NCI-H2196 treated with DMSO at 0.1 percent for 48 hours (cell line): ENCODE data around the gene EPS15.
"Not testable (repeated sequence)": the region's sequence is repeated elsewhere in the genome, so short reads cannot be mapped to it uniquely, and the experiment has no call there.

Experiments
- DNase-seq: peaks from one replicate; lab custom pipeline; 2025; ENCODE audit not compliant: unreplicated experiment; lab: John Stamatoyannopoulos, UW

Gene EPS15

DNA sequence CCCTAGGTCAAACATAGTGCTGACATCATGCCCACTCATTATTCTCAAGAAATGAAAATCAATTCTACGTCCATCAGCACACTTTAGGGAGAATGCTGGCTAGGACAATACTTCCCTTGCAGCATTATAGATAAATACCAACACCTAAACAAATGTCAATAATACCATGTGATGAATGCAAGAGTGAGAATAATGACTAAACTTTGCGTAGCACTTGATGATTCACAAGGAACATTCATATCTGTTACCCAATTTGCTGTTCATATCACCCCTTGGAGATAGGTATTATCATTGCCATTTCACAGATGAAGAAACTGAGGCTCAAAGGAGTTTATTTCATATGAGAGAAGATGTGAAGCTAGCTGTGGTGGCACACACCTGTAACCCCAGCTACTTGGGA lies 24.8 kb upstream of the EPS15 start:
- DNase-seq: no peak

DNA sequence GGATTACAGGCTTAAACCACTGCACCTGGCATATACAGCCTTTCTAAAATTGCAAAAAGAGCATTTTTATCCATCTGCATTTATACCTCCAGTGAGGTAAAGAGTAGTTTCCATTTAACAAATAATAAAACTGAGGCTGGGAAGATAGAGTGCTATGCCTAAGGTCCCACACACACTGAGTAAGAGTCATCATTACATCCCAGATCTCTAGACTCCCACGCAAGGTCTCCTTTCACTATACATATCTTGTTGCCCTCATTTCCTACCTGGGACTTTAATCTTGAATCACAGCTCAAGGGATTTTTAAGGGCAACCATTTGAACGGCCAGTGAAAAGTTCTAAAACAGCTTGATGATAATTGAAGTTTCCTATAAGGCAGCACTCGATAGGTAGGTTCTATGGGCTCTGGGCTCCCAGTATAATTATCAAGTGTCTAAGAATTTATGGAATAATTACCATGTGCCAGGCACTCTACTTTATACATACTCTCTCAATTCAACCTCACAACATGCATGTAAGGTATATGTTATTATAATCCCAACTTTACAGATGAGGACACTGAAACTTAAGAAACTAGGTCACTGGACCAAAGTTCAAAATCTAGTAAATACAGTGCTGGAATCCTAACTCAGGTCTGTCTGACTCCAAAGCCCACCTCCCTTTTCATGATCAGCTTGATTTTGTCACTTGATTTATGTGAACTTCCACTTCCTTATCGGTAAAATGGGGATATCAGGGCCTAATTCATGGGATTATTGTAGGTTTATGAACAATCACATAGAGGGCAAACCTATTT lies 23.3 kb upstream of the EPS15 start:
- DNase-seq: no peak

DNA sequence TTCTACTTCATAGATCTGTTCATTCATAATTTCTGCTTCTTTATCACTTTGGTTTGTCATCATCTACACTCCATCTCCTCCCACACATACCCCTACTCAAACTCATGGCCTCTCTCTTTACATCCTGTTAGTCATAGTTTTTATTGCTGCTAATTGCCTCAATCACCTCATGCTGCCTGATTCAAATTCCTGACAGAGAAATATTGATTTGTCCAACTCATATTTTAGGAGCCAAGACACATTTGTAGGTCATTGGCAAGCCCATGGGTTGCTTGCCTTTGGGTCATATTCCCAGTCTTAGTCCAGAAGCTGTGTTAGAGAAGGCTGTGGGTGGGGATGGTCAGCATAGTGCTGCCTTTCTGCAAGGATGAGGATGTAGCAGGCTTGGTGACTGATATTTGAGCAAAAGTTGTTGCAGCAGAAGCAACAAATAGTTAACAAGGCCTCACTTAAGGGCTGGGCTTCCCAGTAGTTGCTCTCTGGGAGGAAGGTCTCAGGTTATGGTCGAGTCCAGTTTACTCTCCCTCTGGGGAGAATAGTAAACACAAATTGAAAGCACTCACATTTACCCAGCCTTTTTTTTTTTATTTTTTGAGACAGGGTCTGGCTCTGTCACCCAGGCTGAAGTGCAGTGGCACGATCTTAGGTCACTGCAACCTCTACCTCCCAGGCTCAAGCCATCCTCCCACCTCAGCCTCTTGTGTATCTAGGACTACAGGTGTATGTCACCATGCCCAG lies 22.4 kb upstream of the EPS15 start:
- no peak for DNase-seq

DNA sequence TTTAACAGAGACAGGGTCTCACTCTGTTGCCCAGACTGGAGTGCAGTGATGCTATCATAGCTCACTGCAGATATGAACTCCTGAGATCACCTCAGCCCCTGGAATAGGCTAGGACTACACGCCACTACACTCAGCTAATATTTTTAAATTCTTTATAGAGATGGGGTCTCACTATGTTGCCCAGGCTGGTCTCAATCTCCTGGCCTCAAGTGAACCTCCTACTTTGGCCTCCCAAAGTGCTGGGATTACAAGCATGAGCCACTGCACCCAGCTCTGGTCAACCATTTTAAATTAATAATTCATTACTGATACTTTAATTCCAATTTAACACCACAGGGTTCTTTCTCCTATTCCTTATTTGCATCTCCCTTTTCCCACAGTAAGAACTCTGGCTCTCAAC lies 18.5 kb upstream of the EPS15 start:
- no peak for DNase-seq

DNA sequence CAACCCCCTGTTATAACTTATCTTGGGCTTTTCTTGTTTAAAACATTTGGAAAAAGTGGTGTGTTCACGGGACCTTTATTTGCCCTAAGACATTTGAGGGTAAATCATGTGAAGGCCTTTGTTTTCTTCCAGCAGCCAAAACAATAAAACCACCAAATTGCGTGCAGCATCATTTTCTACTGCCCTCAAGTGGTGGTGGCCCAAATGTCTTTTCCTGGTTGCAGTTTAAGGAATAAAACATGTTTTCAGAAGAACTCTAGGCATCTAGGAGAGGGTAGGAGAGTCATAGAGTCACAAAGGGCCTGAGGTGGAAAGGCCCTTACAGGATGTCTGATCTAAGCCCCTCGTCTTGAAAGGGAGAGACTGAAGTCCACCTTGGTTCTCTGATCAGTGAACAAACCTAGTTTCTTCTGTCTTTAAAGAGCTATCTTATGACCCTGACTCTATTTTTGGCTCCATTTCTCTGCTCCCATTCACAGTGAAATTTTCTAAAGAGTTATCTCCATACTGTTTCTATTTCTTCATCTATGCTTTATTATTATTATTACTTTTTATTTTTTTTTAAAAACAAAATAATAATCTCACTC lies 16.0 kb upstream of the EPS15 start:
- no peak for DNase-seq

DNA sequence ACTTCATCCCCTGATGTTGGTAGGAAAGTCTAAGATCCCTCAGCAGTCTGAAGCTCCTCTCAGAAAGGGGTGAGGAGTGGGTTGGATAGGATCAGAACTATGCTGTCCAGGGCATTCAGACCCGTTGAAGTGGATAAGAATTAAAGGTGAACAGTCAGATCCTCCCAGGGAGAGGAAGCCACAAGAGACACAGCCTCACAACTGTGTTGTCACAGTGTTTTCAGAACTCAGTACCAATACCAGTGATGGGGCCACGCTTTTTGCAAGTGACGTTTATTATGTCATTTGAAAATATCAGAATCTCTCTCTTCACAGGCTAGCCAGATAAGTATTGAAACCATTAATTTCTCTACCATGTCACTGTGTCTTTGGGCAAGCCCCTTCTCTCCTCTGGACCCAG lies 15.4 kb upstream of the EPS15 start:
- DNase-seq: no peak

DNA sequence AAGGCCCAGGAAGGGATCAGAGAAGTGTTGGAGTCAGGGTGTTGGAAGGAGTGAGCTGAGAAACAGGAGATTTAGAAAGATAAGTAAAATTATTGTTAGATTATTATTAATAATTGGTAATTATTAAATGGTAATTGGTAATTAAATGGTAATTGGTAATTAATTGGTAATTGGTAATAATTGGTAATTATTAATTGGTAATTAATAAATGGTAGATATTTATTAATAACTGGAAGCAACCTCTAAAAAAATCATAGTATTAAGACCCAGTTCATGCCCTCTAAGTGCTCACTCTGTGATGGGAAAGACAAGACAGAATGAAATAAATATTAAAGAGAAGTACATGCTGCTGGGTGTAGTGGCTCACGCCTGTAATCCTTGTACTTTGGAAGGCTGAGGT lies 13.8 kb upstream of the EPS15 start:
- DNase-seq: no peak

DNA sequence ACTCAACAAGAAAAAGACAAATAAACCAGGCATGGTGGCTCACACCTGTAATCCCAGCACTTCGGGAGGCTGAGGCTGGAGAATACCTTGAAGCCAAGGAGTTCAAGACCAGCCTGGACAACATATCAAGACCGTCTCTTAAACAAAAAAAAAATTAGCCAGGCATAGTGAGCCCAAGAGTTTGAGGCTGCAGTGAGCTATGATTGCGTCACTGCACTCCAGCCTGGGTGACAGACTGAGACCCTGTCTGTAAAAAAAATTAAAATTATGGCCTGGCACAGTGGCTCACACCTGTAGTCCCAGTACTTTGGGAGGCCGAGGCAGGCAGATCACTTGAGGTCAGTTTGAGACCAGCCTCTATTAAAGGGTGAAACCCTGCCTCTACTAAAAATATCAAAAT lies 11.4 kb upstream of the EPS15 start:
- DNase-seq: not testable (repeated sequence)

DNA sequence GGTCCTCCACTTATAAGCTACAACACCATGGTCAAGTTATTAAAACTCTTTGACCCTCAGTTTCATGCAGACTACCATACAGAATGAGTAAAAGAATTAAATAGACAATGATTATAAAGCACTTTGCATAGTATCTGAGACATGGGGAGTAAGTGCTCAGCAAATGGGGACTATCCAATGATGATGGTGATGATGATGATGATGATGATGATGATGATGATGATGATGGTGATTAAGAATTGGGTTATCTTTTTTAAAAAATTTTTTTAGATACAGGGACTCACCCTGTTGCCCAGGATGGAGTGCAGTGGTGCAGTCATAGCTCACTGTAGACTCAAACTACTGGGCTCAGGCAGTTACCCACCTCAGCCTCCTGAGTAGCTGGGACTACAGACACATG lies 8.1 kb upstream of the EPS15 start:
- no peak for DNase-seq

DNA sequence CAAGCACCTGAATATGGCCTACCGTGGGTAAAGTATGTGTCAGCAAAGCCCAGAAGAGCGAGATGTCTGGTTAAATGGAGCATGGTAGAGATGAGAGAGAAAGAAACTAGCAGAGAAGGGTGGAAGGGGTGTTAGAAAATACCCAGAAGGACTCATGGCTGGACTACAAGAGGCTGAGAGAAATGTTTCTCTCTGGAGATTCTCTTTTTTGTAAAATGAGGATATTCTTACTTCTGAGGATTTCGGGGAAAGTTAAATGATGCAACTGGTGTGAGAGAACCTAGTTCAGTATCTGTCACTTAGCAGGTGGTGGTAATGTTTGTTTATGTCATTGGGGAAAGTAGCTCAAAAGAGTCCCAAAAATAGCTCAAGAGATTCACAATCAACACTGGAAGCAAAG lies 7.2 kb upstream of the EPS15 start:
- DNase-seq: no peak

DNA sequence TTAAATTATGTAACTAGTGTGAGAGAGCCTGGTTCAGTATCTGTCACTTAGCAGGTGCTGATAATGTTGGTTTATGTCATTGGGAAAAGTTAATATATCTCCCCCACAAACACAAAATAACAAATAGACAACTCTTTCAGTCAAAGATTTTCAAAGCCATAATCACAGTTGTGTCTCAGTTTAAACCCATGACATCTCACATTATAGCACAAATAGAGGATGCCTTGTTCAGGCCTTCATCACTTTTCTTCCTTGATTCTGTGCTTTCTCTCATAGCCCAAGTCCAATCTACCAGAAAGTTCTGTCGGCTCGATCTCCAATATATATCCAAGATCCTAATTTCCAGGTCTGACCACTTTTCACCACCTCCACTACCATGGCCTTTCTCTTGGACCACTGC lies 6.2 kb upstream of the EPS15 start:
- no peak for DNase-seq

DNA sequence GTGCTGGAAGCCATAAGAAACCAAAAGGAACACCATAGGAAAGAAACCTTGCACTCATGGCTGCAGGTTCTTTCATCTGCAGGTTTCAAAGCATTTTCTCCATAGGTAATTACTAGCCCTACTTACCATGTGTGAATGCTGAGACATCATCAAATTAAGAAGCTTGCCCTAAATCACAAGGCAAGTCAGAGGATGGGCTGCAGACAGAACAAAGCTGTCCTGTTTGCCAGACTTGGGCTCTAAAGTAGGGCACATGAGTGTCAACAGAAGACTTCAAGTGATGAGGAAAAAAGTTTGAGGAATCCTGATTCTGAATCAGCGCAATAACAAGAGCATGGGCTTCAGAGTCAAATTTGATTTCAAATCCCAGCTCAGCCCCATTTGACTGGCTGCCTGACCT lies 5.8 kb upstream of the EPS15 start:
- DNase-seq: no peak

DNA sequence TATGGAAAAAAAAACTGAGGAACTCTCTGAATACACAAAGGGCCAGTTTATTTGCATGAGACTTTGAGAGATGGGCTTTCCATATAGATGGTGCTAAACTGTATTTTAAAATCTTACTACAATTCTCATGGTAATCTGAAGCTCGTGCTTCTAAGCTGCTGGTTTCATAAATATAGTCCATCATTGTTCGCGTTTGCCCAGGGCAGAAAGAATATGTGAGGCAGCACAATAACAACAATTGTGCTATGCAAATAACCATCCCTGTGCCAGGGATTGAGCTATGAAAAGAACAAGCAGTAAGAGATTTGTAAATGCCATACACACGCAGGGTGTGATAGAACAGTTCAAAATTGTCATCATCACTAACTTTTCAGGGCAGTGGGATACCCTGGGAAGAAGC lies 4.9 kb upstream of the EPS15 start:
- no peak for DNase-seq

DNA sequence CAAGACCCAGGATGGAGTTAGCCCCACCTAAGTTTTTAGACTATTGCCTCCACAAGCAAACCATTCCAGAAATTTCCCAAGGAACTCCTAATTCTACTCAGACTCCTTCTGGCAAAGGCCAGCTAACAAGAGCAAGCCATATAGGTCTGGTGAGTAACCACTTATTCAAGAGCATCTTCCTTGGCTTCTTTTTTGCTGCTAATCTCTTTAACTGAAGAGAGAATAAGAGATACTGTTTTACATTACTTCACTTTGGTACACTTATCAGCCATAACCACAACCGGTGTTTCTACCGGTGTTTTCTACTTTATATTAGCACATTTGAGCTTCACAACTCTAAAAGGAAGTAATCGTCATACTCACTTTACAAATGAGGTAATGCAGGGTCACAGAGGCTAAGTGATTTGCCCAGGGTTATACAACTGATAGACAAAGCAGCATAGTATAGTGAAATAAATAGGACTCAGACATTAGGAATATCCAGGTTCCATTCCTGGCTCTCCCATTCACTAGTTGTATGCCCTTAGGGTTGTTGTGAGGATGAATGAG lies 1.7 kb upstream of the EPS15 start:
- no peak for DNase-seq

DNA sequence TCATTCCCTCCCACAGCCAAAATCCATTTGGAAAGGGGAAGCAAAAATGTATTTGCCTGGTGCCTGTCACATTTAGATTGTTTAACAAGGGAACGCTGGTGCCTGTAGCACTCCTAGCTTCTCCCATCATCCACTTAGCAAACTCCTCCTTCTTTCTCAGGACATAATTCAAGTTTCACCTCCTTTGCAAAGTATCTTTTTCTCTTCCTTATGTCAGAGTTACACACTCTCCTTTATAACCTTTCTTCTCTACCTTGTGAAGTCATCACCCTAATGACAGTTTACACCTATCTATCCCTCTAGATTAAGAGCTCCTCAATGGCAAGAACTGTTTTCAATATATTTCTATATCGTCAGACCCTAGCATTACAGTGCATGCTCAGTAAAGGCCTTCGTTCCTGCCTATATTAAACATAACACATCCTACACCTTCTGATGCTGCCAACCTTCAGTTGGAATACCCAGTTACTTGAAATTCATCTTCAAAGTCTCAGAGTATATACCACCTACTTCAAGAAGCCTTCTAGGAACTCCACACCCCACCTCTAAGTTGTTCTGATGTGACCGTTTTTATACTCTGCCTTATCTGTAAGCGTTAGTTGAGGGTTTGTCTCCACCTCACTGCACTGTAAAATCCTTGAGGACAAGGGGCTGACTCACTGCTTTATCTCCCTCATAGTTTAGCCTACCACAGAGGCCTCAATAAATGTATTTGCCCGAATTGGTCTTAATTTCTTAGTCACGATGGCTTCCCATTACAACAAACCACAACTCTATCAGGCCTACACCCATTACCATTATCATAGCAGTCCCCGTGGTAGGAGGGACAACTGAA lies 1.0 kb upstream of the EPS15 start:
- no peak for DNase-seq

DNA sequence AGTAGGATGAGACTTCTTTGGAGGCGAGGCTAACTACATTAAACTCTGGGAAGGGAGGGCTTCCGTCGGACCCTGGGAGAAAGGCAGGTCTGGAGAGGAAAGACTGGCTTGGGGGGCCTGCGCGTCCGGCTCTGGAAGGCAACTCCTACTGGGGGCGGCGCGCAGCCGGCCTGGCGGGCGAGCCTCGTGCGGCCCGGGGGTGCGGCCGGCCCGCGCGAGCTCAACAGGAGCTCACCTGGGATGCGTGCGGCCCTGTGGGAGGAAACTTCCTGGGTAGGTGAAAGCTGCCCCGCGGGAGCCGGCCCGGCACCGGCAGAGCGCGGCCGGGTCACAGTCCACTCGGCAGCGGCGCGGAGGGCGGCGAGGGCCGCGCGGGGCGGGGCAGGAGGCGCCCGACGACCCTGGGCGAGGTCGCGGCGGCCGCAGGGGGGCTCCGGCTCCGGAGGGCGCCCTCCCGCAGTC lies 449 bp downstream of the EPS15 start:
- DNase-seq: no peak

DNA sequence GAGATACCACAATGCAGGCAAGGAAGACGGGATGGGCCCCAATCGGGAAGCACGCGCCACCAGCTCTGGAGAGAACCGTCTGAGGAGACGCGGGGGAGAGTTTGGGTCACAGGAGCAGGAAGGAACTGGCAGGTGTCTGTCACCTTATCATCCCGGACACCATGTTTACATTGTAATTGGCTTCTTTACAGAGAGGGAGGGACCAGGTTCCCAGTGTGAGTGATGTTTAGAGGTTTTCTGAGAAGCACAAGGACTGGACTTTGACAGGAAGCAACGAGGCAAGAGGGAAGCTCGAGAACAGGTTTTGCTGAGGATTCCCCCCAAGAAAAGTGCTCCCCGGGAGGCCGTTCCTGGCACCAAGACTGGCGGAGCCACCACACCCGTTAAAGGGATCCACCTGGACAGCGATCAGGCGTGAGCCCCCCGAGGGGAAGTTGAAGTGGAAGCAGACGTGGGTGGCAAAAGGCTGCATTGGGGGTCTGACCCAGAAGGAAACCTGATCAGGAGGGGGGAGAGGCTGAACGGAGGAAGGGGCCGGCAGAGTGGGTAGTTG lies 957 bp downstream of the EPS15 start:
- no peak for DNase-seq

DNA sequence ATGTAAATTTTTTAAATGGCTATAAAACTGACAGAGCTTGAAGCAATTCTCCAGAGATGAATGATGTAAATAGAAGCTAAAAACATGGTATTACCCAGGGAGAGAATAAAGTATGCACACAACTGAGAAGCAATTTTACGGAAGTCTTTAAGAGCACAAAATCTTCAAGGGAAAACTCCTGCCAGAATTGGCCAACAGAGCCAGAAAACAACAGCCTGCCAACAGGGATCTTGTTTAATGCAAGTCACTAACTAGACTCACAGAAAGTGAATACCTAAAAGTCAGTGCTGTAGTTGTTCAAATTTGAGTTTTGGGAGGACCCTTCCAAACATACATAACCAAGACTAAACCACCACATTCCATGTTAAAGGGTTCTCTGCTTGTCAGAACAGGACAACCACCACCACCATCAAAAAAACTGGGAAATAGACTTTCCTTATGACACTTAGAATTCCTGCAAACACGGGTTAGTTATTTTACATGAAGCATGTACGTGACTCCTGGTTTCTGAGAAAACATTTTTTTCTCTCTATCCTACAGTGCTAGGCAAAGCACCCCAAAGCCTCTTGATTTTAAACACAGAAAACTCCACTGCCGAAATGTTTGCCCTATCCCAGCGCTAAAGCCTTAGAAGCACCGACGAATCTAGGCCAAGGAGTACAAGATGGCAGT lies 1.6 kb downstream of the EPS15 start:
- DNase-seq: no peak

DNA sequence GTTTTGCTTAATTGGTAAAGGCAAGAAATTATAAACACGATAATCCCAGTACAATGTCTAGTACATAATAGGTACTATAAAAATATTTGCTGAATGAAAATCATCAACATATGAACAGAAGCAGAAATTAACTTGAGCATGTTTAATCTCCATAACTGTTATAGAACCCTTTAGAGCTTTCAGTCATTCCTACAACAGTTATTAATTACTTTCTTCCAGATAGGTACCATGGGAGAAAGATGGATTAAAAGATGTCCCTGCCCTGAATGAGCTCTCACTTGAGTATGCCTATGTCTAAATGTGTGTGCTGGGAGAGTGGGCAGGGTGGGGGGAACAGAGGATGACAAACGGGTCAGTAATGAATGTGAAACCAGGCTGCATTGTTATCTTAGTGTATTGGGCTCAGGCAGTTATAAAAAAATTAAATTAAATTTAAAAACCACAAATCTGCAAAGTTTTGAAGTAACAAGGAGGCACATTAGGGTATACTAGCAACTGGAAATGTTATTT lies 2.4 kb downstream of the EPS15 start:
- no peak for DNase-seq
